Progenitor cell of endocrine pancreas (in vitro differentiated cells): ENCODE data around the gene IGF1. TPM values are rescaled to one million over a fixed set of nuclear protein-coding genes. Genes with fewer than 3 reads are reported as not detected.

Experiments
- DNase-seq: peaks from one replicate; pipeline ENCODE4 v3.0.0; 2021; ENCODE audit warnings: low spot score; ENCODE audit not compliant: unreplicated experiment
- H3K27ac Mint-ChIP-seq: 2 replicates; pipeline ENCODE4 v1.8.0; 2021; ENCODE audit warnings: mild to moderate bottlenecking, moderate library complexity, mixed read lengths
- H3K27me3 Mint-ChIP-seq: 2 replicates; pipeline ENCODE4 v1.8.0; 2021; ENCODE audit warnings: mixed read lengths
- H3K36me3 Mint-ChIP-seq: 2 replicates; pipeline ENCODE4 v1.8.0; 2022; ENCODE audit warnings: mixed read lengths; ENCODE audit not compliant: insufficient read depth
- H3K4me1 Mint-ChIP-seq: 2 replicates; pipeline ENCODE4 v1.8.0; 2021; ENCODE audit warnings: low read depth, mixed read lengths
- H3K4me3 Mint-ChIP-seq: 2 replicates; pipeline ENCODE4 v1.8.0; 2021; ENCODE audit warnings: low read depth, mild to moderate bottlenecking, moderate library complexity, mixed read lengths
- H3K9me3 Mint-ChIP-seq: 2 replicates; pipeline ENCODE4 v1.8.0; 2021; ENCODE audit warnings: low read depth, mixed read lengths
- CTCF ChIP-seq: fragments of 200-600 bp; sonication (generic); IDR thresholded peaks from one replicate; pipeline ENCODE4 v1.5.0; 2021; ENCODE audit warnings: antibody characterized with exemption, mild to moderate bottlenecking; ENCODE audit not compliant: unreplicated experiment
- total RNA-seq: library from RNA; stranded (reverse); gene quantifications from 2 replicates; pipeline ENCODE4 v1.2.1, GENCODE V29; 2021

Gene IGF1
- total RNA-seq, 1 donor from 2014 or later: 0.57 TPM

- TF ChIP-seq CTCF: no peak
- H3K27me3 Mint-ChIP-seq: peaks cover 6% of the 10 kb centered on the region
- H3K27ac Mint-ChIP-seq: no peak overlapping the region
- no peaks in the 10 kb centered on the region for H3K9me3 Mint-ChIP-seq
- no peak for DNase-seq
- peaks cover 8% of the 10 kb centered on the region for H3K4me1 Mint-ChIP-seq
- H3K36me3 Mint-ChIP-seq: no peaks in the 10 kb centered on the region
- H3K4me3 Mint-ChIP-seq: no peak overlapping the region
These were observed 42.1 kb downstream of the IGF1 start for GRCh38 chr12:102438047-102438826.

- no peak overlapping the region for H3K27ac Mint-ChIP-seq
- no peak overlapping the region for H3K4me3 Mint-ChIP-seq
- no peaks in the 10 kb centered on the region for H3K9me3 Mint-ChIP-seq
- DNase-seq: no peak
- TF ChIP-seq CTCF: no peak
- H3K27me3 Mint-ChIP-seq: peaks cover 8% of the 10 kb centered on the region
- H3K4me1 Mint-ChIP-seq: peaks cover 8% of the 10 kb centered on the region
- H3K36me3 Mint-ChIP-seq: no peaks in the 10 kb centered on the region
These were observed 42.9 kb downstream of the IGF1 start for GRCh38 chr12:102437511-102437910.

GRCh38 chr12:102436867-102437266 is 43.5 kb downstream of the IGF1 start:
- TF ChIP-seq CTCF: no peak
- DNase-seq: no peak
- H3K4me1 Mint-ChIP-seq: peaks cover 8% of the 10 kb centered on the region
- H3K27me3 Mint-ChIP-seq: peaks cover 8% of the 10 kb centered on the region
- H3K4me3 Mint-ChIP-seq: no peak overlapping the region
- H3K36me3 Mint-ChIP-seq: no peaks in the 10 kb centered on the region
- no peak overlapping the region for H3K27ac Mint-ChIP-seq
- no peaks in the 10 kb centered on the region for H3K9me3 Mint-ChIP-seq

GRCh38 chr12:102435827-102436436 is 44.4 kb downstream of the IGF1 start:
- Mint-ChIP-seq H3K36me3 (no peaks in the 10 kb centered on the region), H3K27me3 (peaks cover 10% of the 10 kb centered on the region), H3K9me3 (no peaks in the 10 kb centered on the region), H3K4me1 (peaks cover 8% of the 10 kb centered on the region), H3K4me3 (no peak overlapping the region), H3K27ac (peak overlapping the region; percentile 6)
- DNase-seq: no peak
- TF ChIP-seq CTCF: no peak

DNA sequence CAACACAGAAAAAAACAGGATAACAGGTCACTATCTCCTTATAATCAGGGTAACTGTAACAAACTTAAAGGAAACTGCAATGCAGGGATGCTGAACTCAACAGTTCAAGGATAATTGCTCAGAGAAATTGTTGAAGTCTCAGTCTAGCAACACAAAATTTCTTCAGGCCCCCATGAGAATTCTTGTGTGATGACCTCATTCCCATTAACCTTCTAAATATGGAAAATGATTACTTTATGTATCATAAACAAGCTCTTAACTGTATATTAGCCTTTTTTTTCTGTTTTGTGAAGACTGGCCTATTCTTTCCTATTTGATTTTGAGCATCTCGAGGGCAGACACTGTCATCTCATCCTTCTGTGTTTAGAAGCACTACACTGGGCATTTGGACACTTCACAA is 47.1 kb downstream of the IGF1 start:
- H3K9me3 Mint-ChIP-seq: no peaks in the 10 kb centered on the region
- H3K27ac Mint-ChIP-seq: no peak overlapping the region
- no peak for TF ChIP-seq CTCF

More for the DNA sequence above, 47.1 kb downstream of the IGF1 start:
- Mint-ChIP-seq H3K27me3 (peaks cover 8% of the 10 kb centered on the region), H3K36me3 (no peaks in the 10 kb centered on the region), H3K4me3 (no peak overlapping the region), H3K4me1 (peaks cover 6% of the 10 kb centered on the region)
- DNase-seq: no peak
